Effector memory CD8-positive, alpha-beta T cell (primary cell): ENCODE measurements around the gene TSPAN12.

Source experiments
- ATAC-seq: fragments of 150-1000 bp; cut with Tn5 transposase; replicated peaks from 2 replicates; pipeline ENCODE4 v1.10.0; 2021; ENCODE audit warnings: mild to moderate bottlenecking, moderate library complexity
- DNase-seq, 3 experiments: peaks; one replicate each; pipeline ENCODE4 v3.0.0; 2021
- H3K27ac Mint-ChIP-seq, 2 donors: one replicate each; pipeline ENCODE4 v1.8.0; 2022; ENCODE audit warnings: mild to moderate bottlenecking in 2 of 2, mixed read lengths in 2 of 2, moderate library complexity in 2 of 2
- H3K27me3 Mint-ChIP-seq, 2 donors: one replicate each; pipeline ENCODE4 v1.8.0; 2022; ENCODE audit warnings: mixed read lengths in 2 of 2
- H3K36me3 Mint-ChIP-seq: one replicate; pipeline ENCODE4 v1.8.0; 2022; ENCODE audit warnings: mild to moderate bottlenecking, moderate library complexity, mixed read lengths; ENCODE audit not compliant: insufficient read depth
- H3K4me1 Mint-ChIP-seq, 2 donors: one replicate each; pipeline ENCODE4 v1.8.0; 2022; ENCODE audit warnings: low read depth in 2 of 2, mixed read lengths in 2 of 2
- H3K4me3 Mint-ChIP-seq, 2 donors: one replicate each; pipeline ENCODE4 v1.8.0; 2022; ENCODE audit warnings: mild to moderate bottlenecking in 2 of 2, mixed read lengths in 2 of 2, moderate library complexity in 2 of 2
- H3K9me3 Mint-ChIP-seq, 2 donors: one replicate each; pipeline ENCODE4 v1.8.0; 2022; ENCODE audit warnings: mixed read lengths in 2 of 2

TSPAN12 gene

GRCh38 chr7:120864141-120864900 lies 6.4 kb upstream of the TSPAN12 start:
- H3K27ac Mint-ChIP-seq: no peak overlapping the region
- H3K4me3 Mint-ChIP-seq: no peak overlapping the region
- no peaks in the 10 kb centered on the region for H3K4me1 Mint-ChIP-seq
- H3K27me3 Mint-ChIP-seq: peaks cover 67 to 74% of the 10 kb centered on the region in 2 donors
- H3K36me3 Mint-ChIP-seq: no peaks in the 10 kb centered on the region
- no peak for ATAC-seq
- DNase-seq: no peak
- no peaks in the 10 kb centered on the region for H3K9me3 Mint-ChIP-seq

- H3K4me3 Mint-ChIP-seq: no peak overlapping the region
- peaks cover 0 to under 1% of the 10 kb centered on the region in 2 donors for H3K4me1 Mint-ChIP-seq
- H3K27ac Mint-ChIP-seq: no peak overlapping the region
- H3K9me3 Mint-ChIP-seq: no peaks in the 10 kb centered on the region
- H3K36me3 Mint-ChIP-seq: no peaks in the 10 kb centered on the region
- ATAC-seq (no peak), DNase-seq (no peak)
- peaks cover 77 to 84% of the 10 kb centered on the region in 2 donors for H3K27me3 Mint-ChIP-seq
These were observed 5.1 kb upstream of the TSPAN12 start for GRCh38 chr7:120862987-120863590.

DNA sequence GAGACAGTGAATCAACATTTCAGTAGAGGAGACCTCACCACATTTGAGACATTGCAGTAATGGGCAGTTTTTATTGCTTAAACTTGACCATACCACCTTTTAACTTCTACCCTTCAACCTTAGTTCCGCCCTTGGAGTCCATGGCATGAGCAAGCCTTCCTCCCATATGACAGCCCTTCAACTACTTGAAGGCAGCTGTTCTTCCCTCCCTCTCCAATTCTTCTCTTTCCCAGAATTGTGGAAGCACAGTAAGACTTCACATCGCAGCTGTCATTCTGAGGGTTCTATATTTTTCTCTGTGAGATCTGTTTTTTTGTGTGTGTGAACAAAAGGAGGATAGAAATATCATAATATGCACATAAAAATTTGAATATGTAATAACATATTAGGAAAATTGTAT lies 2.2 kb upstream of the TSPAN12 start:
- Mint-ChIP-seq H3K4me3 (no peak overlapping the region), H3K36me3 (peaks cover 3% of the 10 kb centered on the region), H3K27ac (no peak overlapping the region), H3K27me3 (peaks cover 73 to 83% of the 10 kb centered on the region in 2 donors), H3K4me1 (peaks cover 10 to 11% of the 10 kb centered on the region in 2 donors), H3K9me3 (no peaks in the 10 kb centered on the region)
- ATAC-seq (no peak), DNase-seq (no peak)

- H3K4me1 Mint-ChIP-seq: peaks cover 10 to 11% of the 10 kb centered on the region in 2 donors
These were observed 1.5 kb upstream of the TSPAN12 start for GRCh38 chr7:120859459-120859858.

DNA sequence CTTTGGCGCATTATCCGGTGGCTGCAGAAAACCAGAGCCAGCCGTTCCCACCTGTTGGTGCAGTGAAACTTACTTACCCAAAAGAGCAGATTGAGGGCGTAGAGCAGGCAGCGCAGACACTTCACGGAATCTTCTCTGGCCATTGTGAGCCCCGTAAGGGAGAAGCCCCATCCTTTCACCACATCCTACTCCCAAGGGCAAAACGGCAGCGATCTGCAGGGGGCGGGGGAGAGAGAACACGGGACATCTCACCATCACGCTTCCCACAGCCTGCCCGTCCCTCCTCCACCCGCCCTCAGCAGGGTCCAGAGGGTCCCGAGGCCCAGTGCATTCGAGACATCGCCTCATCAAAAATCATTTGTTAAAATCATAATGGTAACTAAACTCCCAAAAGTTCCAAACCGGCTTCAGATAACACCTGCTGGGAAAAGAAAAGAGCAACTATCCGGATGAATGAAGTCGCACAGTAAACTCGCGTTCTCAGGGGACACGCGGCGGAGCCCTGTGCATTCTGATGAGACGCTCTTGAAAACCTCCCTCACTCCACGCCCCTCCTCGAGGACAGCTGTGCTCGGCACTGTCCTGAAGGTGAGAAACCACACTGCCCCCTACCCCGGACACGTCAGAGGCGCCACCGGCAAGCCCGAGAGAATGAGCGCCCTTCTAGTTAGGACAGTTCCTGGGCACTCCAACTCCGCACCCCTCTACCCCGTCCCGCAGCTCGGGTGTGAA lies 1.2 kb downstream of the TSPAN12 start:
- H3K27me3 Mint-ChIP-seq: peaks cover 62 to 72% of the 10 kb centered on the region in 2 donors
- H3K9me3 Mint-ChIP-seq: no peaks in the 10 kb centered on the region
- DNase-seq (no peak), ATAC-seq (peak; percentile 31)
- H3K27ac Mint-ChIP-seq: no peak overlapping the region
- peak overlapping the region; percentile 74 to 79 for H3K4me3 Mint-ChIP-seq
- H3K4me1 Mint-ChIP-seq: peaks cover 10 to 11% of the 10 kb centered on the region in 2 donors
- peaks cover 3% of the 10 kb centered on the region for H3K36me3 Mint-ChIP-seq

More at GRCh38 chr7:120859459-120859858, 1.5 kb upstream of the TSPAN12 start:
- H3K9me3 Mint-ChIP-seq: no peaks in the 10 kb centered on the region
- peaks cover 3% of the 10 kb centered on the region for H3K36me3 Mint-ChIP-seq
- H3K27me3 Mint-ChIP-seq: peaks cover 76 to 85% of the 10 kb centered on the region in 2 donors
- ATAC-seq (no peak), DNase-seq (no peak)
- H3K27ac Mint-ChIP-seq: no peak overlapping the region
- no peak overlapping the region for H3K4me3 Mint-ChIP-seq

DNA sequence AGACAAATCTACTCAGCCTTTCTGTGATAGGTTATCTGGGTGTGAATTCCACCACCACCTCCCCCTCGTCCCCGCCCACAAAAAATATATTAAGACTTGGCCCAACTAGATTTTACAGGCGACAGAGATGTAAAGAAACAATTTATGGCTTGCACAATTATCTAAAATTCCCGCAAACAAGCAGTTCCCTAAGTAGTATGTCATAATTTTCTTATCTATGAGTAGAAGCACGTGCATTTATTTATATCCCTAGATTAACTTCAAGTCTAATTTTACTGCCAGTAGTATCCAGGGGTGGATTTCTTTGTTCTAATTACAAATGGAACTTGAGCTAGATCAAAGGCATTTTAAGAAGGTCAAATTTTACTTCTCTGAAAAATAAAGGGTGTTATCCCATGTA lies 1.7 kb downstream of the TSPAN12 start:
- Mint-ChIP-seq H3K4me1 (peaks cover 10 to 11% of the 10 kb centered on the region in 2 donors), H3K9me3 (no peaks in the 10 kb centered on the region), H3K27me3 (peaks cover 59 to 68% of the 10 kb centered on the region in 2 donors), H3K27ac (no peak overlapping the region), H3K4me3 (peak overlapping the region; percentile 74 to 79), H3K36me3 (peaks cover 3% of the 10 kb centered on the region)
- no peak for DNase-seq
- ATAC-seq: no peak

- Mint-ChIP-seq H3K4me1 (peaks cover 8 to 11% of the 10 kb centered on the region in 2 donors), H3K4me3 (no peak overlapping the region), H3K27me3 (peaks cover 37% of the 10 kb centered on the region in 2 donors), H3K36me3 (peaks cover 3% of the 10 kb centered on the region), H3K9me3 (no peaks in the 10 kb centered on the region), H3K27ac (no peak overlapping the region)
- DNase-seq (no peak), ATAC-seq (no peak)
These were observed 5.2 kb downstream of the TSPAN12 start for GRCh38 chr7:120852700-120853099.

DNA sequence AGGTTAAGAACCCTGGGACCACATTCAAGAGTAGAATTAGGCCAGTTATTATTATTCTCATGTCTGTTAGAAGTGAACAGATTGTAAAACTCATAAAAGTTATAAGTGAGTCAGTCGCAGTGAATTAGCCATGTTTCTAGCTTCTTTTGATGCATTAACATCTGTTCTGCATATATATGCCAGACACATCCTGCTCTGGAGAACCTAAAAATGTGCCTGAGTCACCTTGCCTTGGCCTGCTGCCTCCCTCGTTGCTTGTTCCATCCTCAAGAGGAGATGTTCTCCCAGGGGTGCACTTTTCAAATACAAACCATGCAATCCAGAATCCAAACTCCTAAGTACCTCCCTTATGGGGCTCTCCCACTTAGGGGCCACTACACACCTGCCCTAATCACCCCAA lies 14.8 kb downstream of the TSPAN12 start:
- no peak overlapping the region for H3K4me3 Mint-ChIP-seq
- DNase-seq (no peak), ATAC-seq (no peak)
- no peaks in the 10 kb centered on the region for H3K4me1 Mint-ChIP-seq
- no peaks in the 10 kb centered on the region for H3K36me3 Mint-ChIP-seq
- H3K9me3 Mint-ChIP-seq: no peaks in the 10 kb centered on the region
- no peak overlapping the region for H3K27ac Mint-ChIP-seq
- H3K27me3 Mint-ChIP-seq: peaks cover 9 to 11% of the 10 kb centered on the region in 2 donors

- DNase-seq (no peak), ATAC-seq (no peak)
- no peaks in the 10 kb centered on the region for H3K4me1 Mint-ChIP-seq
- no peak overlapping the region for H3K4me3 Mint-ChIP-seq
- H3K27ac Mint-ChIP-seq: no peak overlapping the region
- H3K9me3 Mint-ChIP-seq: no peaks in the 10 kb centered on the region
- no peaks in the 10 kb centered on the region for H3K36me3 Mint-ChIP-seq
- peaks cover 4 to 11% of the 10 kb centered on the region in 2 donors for H3K27me3 Mint-ChIP-seq
These were observed 15.8 kb downstream of the TSPAN12 start for GRCh38 chr7:120842121-120842621.

DNA sequence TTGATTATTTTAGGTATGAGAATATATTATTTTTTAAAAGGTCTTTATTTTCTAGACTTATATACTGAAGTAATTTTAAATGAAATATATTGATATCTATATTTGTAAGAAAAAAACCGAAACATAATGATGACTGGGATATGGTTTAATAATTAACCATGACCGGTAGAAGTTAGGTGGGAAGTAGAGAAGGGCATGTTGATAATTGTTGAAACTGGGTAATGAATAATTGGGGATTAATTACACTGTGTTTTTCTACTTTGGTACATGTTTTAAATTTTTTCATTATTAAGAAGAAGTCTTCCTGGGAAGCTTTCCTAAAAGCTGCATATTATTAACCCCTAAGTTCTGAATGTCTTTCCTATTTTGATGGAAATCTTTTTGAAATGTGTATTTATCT lies 16.3 kb downstream of the TSPAN12 start:
- Mint-ChIP-seq H3K4me3 (no peak overlapping the region), H3K4me1 (no peaks in the 10 kb centered on the region), H3K36me3 (no peaks in the 10 kb centered on the region), H3K27me3 (peaks cover 4 to 11% of the 10 kb centered on the region in 2 donors), H3K27ac (no peak overlapping the region), H3K9me3 (no peaks in the 10 kb centered on the region)
- ATAC-seq: no peak
- DNase-seq: no peak

- no peak for DNase-seq
- Mint-ChIP-seq H3K4me3 (no peak overlapping the region), H3K4me1 (no peaks in the 10 kb centered on the region), H3K27ac (no peak overlapping the region), H3K9me3 (no peaks in the 10 kb centered on the region), H3K27me3 (peaks cover 11 to 14% of the 10 kb centered on the region in 2 donors), H3K36me3 (no peaks in the 10 kb centered on the region)
- ATAC-seq: no peak
These were observed 19.7 kb downstream of the TSPAN12 start for GRCh38 chr7:120838281-120838682.

- Mint-ChIP-seq H3K36me3 (no peaks in the 10 kb centered on the region), H3K27ac (no peak overlapping the region), H3K4me3 (no peak overlapping the region), H3K4me1 (no peaks in the 10 kb centered on the region), H3K9me3 (no peaks in the 10 kb centered on the region), H3K27me3 (peaks cover 11 to 14% of the 10 kb centered on the region in 2 donors)
- ATAC-seq (no peak), DNase-seq (no peak)
These were observed 20.3 kb downstream of the TSPAN12 start for GRCh38 chr7:120837599-120837998.

DNA sequence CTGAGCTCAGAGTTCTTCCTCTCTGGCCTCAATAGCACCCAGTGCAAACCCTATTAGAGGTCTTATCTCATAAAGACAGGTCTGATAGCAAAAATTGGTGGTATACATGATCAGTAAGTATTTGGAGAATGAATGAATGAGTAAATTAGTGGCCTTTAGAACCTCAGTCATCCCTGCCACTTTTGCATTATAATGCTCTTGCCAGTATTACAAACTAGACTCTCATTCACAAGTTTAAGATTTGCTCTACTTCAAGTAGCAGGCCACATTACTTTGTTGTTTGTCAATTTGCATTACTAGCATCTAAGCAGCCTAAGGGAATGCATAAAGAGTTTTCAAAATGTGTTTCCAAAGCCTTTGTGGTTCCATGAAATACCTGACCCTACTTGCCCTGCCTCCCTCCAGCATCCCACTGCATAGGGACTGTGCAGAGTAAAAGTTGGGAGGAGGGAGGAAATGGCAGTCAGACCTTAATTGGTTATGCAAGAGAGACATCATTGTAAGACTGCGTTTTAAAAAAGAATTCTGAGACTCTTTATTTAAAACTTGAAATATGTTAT lies 21.3 kb downstream of the TSPAN12 start:
- Mint-ChIP-seq H3K4me3 (no peak overlapping the region), H3K4me1 (no peaks in the 10 kb centered on the region), H3K36me3 (no peaks in the 10 kb centered on the region), H3K9me3 (no peaks in the 10 kb centered on the region), H3K27me3 (peaks cover 10 to 11% of the 10 kb centered on the region in 2 donors), H3K27ac (no peak overlapping the region)
- ATAC-seq (no peak), DNase-seq (no peak)
